GM12878 (cell line): ENCODE data around the gene AOPEP. TPM values are rescaled to one million over a fixed set of nuclear protein-coding genes. Genes with fewer than 3 reads are reported as not detected.

ENCODE experiments used
- ATAC-seq: fragments of 200-7000 bp; cut with Tn5 transposase; 3 replicates; pipeline ENCODE4 v1.9.1; 2020; ENCODE audit warnings: mild to moderate bottlenecking, moderate library complexity
- BruUV-seq: library from RNA; stranded (reverse); fragments of 400-500 nt; replicated peaks from 2 replicates; lab custom pipeline; 2021; lab: Mats Ljungman, UMichigan
- CTCF ChIA-PET: fragments of 300-600 bp; sonication (Branson Sonifier 250); formaldehyde crosslinking; extraction: SDS; loops from one replicate; lab custom pipeline; 2021; ENCODE audit warnings: inconsistent platforms; lab: Yijun Ruan, JAX
- POLR2A ChIA-PET: fragments of 350-600 bp; formaldehyde crosslinking; extraction: SDS; loops from one replicate; lab custom pipeline; 2021; ENCODE audit warnings: inconsistent platforms; lab: Charles Lee
- RAD21 ChIA-PET: fragments of 300-600 bp; sonication (Branson Sonifier 250); formaldehyde crosslinking; loops from one replicate; lab custom pipeline; 2023; ENCODE audit warnings: antibody characterized with exemption; ENCODE audit not compliant: unreplicated experiment; lab: Charles Lee
- SMC1A ChIA-PET: fragments of 300-600 bp; sonication (Branson Sonifier 250); formaldehyde crosslinking; loops from one replicate; lab custom pipeline; 2023; ENCODE audit not compliant: unreplicated experiment, uncharacterized antibody; lab: Charles Lee
- DNase-seq: peaks from one replicate; pipeline ENCODE4 v3.0.0-alpha.2; 2011; ENCODE audit warnings: low read depth, low spot score
- FAIRE-seq: peaks from 3 replicates; lab custom pipeline; 2011; peaks lifted over from hg19 to GRCh38; lab: Jason Lieb, UNC
- H2AFZ ChIP-seq: 2 replicates; pipeline ENCODE4 v1.6.0; 2011; ENCODE audit warnings: low read depth, low read length, control low read depth; ENCODE audit not compliant: control insufficient read depth
- H3K27ac ChIP-seq: 2 replicates; pipeline ENCODE4 v1.5.1; 2011; ENCODE audit warnings: control low read depth; ENCODE audit not compliant: control insufficient read depth, insufficient read depth
- H3K27me3 ChIP-seq, 2 experiments: replicated peaks in 1 of 2; 2 replicates each; pipeline versions ENCODE4 v1.6.0 to v1.6.1; 2011; ENCODE audit warnings: low read length in 1 of 2; ENCODE audit not compliant: control insufficient read depth in 2 of 2, insufficient read depth in 2 of 2
- H3K36me3 ChIP-seq, 2 experiments: 2 replicates each; pipeline ENCODE4 v1.5.1; 2011; ENCODE audit warnings: low read length in 1 of 2; ENCODE audit not compliant: control insufficient read depth in 2 of 2, insufficient read depth in 2 of 2
- H3K4me1 ChIP-seq: 2 replicates; pipeline ENCODE4 v1.6.1; 2011; ENCODE audit warnings: mild to moderate bottlenecking, low read length, moderate library complexity, mixed read lengths; ENCODE audit not compliant: control insufficient read depth, insufficient read depth
- H3K4me2 ChIP-seq: 2 replicates; pipeline ENCODE4 v1.6.0; 2011; ENCODE audit warnings: control low read depth; ENCODE audit not compliant: control insufficient read depth, insufficient read depth
- H3K4me3 ChIP-seq: fragments of 200-600 bp; sonication (generic); 2 replicates; pipeline ENCODE4 v1.5.1; 2016
- H3K79me2 ChIP-seq: 2 replicates; pipeline ENCODE4 v1.6.0; 2011; ENCODE audit warnings: low read length; ENCODE audit not compliant: control insufficient read depth, insufficient read depth
- H3K9ac ChIP-seq: 2 replicates; pipeline ENCODE4 v1.8.0; 2011; ENCODE audit warnings: low read length, control low read depth, mixed read lengths; ENCODE audit not compliant: control insufficient read depth, insufficient read depth
- H3K9me3 ChIP-seq: replicated peaks from 3 replicates; pipeline ENCODE4 v1.5.1; 2011; ENCODE audit warnings: mild to moderate bottlenecking, low read length; ENCODE audit not compliant: control insufficient read depth, insufficient read depth
- H4K20me1 ChIP-seq: 2 replicates; pipeline ENCODE4 v1.6.0; 2011; ENCODE audit not compliant: control insufficient read depth, insufficient read depth
- HDGF ChIP-seq: fragments of 450-650 bp; IDR thresholded peaks from 2 replicates; pipeline ENCODE4 v1.6.1; 2016; ENCODE audit warnings: antibody characterized with exemption
- JUND ChIP-seq: IDR thresholded peaks from 2 replicates; pipeline ENCODE4 v1.6.1; 2012; ENCODE audit warnings: low read depth, mild to moderate bottlenecking, low read length, improper control_type of control experiment, moderate library complexity
- MYC ChIP-seq: IDR thresholded peaks from 2 replicates; pipeline ENCODE4 v1.6.1; 2011; ENCODE audit warnings: mild to moderate bottlenecking, low read length, moderate library complexity, inconsistent platforms; ENCODE audit not compliant: insufficient read depth, insufficient replicate concordance, insufficient read length, severe bottlenecking
- POLR2AphosphoS2 ChIP-seq: IDR thresholded peaks from 2 replicates; pipeline ENCODE4 v1.6.1; 2011; ENCODE audit warnings: low read depth, mild to moderate bottlenecking, low read length, improper control_type of control experiment, moderate library complexity
- SP1 ChIP-seq: IDR thresholded peaks from one replicate; pipeline ENCODE4 v1.6.1; 2011; ENCODE audit warnings: low read depth, low read length
- ZBTB11 ChIP-seq: fragments of 450-650 bp; formaldehyde crosslinking; IDR thresholded peaks from 2 replicates; pipeline ENCODE4 v1.5.0; 2022; ENCODE audit warnings: mild to moderate bottlenecking, missing genetic modification characterization
- ZSCAN29 ChIP-seq: fragments of 450-650 bp; IDR thresholded peaks from 2 replicates; pipeline ENCODE4 v1.6.1; 2017; ENCODE audit warnings: mild to moderate bottlenecking, moderate library complexity
- WGBS: methylation state at CpG from one replicate; pipeline ENCODE4 v1.1.6; 2016; ENCODE audit warnings: low lambda C conversion rate; ENCODE audit not compliant: insufficient replicate concordance, insufficient coverage; ENCODE audit errors: missing lambda C conversion rate; 5-methylcytosine and 5-hydroxymethylcytosine counted together
- in situ Hi-C: fragments of 300-500 bp; cut with MboI; formaldehyde crosslinking; loops from 9 replicates; pipeline ENCODE4 v1.14.3; 2018; ENCODE audit warnings: mixed read lengths
- intact Hi-C: fragments of 100-400 bp; cut with micrococcal nuclease; formaldehyde crosslinking; loops from one replicate; pipeline ENCODE4 v1.14.2; 2022; ENCODE audit not compliant: unreplicated experiment
- polyA plus RNA-seq, 11 experiments: library from polyadenylated mRNA; depleted of rRNA in 4 of 11; unstranded in 6 of 11; stranded (reverse) in 5 of 11; fragments of >200 nt; fragmentation: Nextera tagmentation in 4 of 11; fragmentation: Illumina TruSeq in 1 of 11; extraction: Ambion mirVana in 4 of 11; extraction: Trizol in 1 of 11; gene quantifications; 1 replicate in 1 of 11; 2 replicates in 10 of 11; pipeline versions ENCODE4 v1.2.1 to v1.2.3, GENCODE V29; 2011 to 2016; ENCODE audit warnings: inconsistent platforms in 2 of 11, missing spikeins in 2 of 11, low read depth in 1 of 11
- total RNA-seq, 4 experiments: library from RNA; depleted of rRNA in 3 of 4; stranded (reverse); fragments of >200 nt in 3 of 4; fragmentation: Illumina TruSeq in 1 of 4; extraction: Trizol in 1 of 4; gene quantifications; 2 replicates each; pipeline versions ENCODE4 v1.2.1 to v1.2.3, GENCODE V29; 2013 to 2021
- TF ChIP-seq, protein P1 (sequence below): IDR thresholded peaks from 2 replicates; pipeline ENCODE4 v1.6.1; 2011; ENCODE audit warnings: low read depth, mild to moderate bottlenecking, low read length, moderate library complexity, borderline replicate concordance; ENCODE audit errors: extremely low read depth
- TF ChIP-seq, protein P2 (sequence below), 3 experiments: IDR thresholded peaks in 2 of 3; conservative IDR thresholded peaks in 1 of 3; 2 replicates each; pipeline ENCODE4 v1.5.1; 2011; ENCODE audit warnings: low read depth in 3 of 3, low read length in 3 of 3, mild to moderate bottlenecking in 3 of 3, control low read depth in 2 of 3, moderate library complexity in 2 of 3, inconsistent platforms in 1 of 3, mixed read lengths in 1 of 3; ENCODE audit not compliant: control insufficient read depth in 2 of 3, insufficient read depth in 1 of 3; ENCODE audit errors: extremely low read depth in 1 of 3

Gene AOPEP
- total and polyA plus RNA-seq, 10 of the 15 experiments (the other 5 are each of a cell fraction or from before 2014, with no cell fraction given): 2.3 to 16.9 (median 10.1) TPM

GRCh38 chr9:94837404-94837803 is 110.9 kb downstream of the AOPEP start (continued):
- TF ChIP-seq ZBTB11 (CRISPR knock-in tag): no peak
- TF ChIP-seq, protein P1, sequence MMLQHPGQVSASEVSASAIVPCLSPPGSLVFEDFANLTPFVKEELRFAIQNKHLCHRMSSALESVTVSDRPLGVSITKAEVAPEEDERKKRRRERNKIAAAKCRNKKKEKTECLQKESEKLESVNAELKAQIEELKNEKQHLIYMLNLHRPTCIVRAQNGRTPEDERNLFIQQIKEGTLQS: no peak

DNA sequence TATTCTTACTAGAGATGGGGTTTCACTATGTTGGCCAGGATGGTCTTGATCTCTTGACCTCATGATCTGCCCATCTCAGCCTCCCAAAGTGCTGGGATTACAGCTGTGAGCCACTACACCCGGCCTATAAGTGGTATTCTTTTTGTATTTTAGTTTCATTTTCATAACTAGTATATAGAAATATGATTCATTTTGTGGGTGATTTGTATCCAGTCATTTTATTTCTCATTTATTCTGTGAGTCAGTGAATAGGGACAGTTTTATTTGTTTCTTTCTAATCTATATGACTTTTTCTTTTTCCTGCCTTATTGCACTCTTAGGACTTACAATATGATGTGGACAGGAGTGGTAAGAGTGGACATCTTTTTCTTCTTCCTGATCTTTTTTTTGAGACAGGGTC is 112.9 kb downstream of the AOPEP start:
- Histone ChIP-seq H3K4me3 (no peak overlapping the region), H3K79me2 (no peaks in the 10 kb centered on the region), H2AFZ (no peak overlapping the region), H3K27me3 (no peaks in the 10 kb centered on the region), H3K27ac (peak overlapping the region; percentile 3; the same call in 1 of the 2 replicates), H3K36me3 (no peaks in the 10 kb centered on the region), H3K4me2 (no peak overlapping the region), H3K9ac (no peak overlapping the region), H4K20me1 (no peaks in the 10 kb centered on the region)
- no peak for FAIRE-seq
- SMC1A ChIA-PET: interaction anchor here (1.0 kb wide), 1 partner anchor 35 kb away, joined by 3 read pairs; no protein-coding TSS in a partner anchor
- 42% methylated on average over 1 of the region's 1 CpG for WGBS
- RAD21 ChIA-PET: no interaction called here
- intact Hi-C loops: no loop called here
- no peak for TF ChIP-seq ZSCAN29
- TF ChIP-seq JUND: no peak
- no peak for TF ChIP-seq POLR2AphosphoS2
- TF ChIP-seq, protein P2, sequence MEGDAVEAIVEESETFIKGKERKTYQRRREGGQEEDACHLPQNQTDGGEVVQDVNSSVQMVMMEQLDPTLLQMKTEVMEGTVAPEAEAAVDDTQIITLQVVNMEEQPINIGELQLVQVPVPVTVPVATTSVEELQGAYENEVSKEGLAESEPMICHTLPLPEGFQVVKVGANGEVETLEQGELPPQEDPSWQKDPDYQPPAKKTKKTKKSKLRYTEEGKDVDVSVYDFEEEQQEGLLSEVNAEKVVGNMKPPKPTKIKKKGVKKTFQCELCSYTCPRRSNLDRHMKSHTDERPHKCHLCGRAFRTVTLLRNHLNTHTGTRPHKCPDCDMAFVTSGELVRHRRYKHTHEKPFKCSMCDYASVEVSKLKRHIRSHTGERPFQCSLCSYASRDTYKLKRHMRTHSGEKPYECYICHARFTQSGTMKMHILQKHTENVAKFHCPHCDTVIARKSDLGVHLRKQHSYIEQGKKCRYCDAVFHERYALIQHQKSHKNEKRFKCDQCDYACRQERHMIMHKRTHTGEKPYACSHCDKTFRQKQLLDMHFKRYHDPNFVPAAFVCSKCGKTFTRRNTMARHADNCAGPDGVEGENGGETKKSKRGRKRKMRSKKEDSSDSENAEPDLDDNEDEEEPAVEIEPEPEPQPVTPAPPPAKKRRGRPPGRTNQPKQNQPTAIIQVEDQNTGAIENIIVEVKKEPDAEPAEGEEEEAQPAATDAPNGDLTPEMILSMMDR (IDR thresholded peaks at IDR 0.05 in 2 of 3, conservative IDR thresholded peaks at IDR 0.05 in 1 of 3; ENCODE audit: control insufficient read depth in 2 of 3, extremely low read depth in 1 of 3, insufficient read depth in 1 of 3, low read depth in 3 of 3, low read length in 3 of 3): no peak
- TF ChIP-seq SP1: no peak
- TF ChIP-seq HDGF: no peak
- no peak for TF ChIP-seq MYC
- TF ChIP-seq, all 136 proteins: peak for 0
- in situ Hi-C loops: no loop called here
- POLR2A ChIA-PET: no interaction called here
- DNase-seq: no peak
- Histone ChIP-seq H3K4me1 (no peaks in the 10 kb centered on the region), H3K9me3 (no peaks in the 10 kb centered on the region)
- BruUV-seq: no TSS peak
- CTCF ChIA-PET: no interaction called here
- peak; percentile 70 for ATAC-seq
